HepG2 (cell line): ENCODE data around the gene ARMH2. TPM values are rescaled to one million over a fixed set of nuclear protein-coding genes. Genes with fewer than 3 reads are reported as not detected.

ENCODE experiments used
- ATF7 ChIP-seq, 2 experiments: fragments of 450-650 bp in 1 of 2; sonication (generic) in 1 of 2; formaldehyde crosslinking in 1 of 2; IDR thresholded peaks; 2 replicates each; pipeline versions ENCODE4 v1.4.0 to v1.6.1; 2016 to 2020; ENCODE audit warnings: antibody characterized with exemption in 1 of 2, mild to moderate bottlenecking in 1 of 2, missing genetic modification reagents in 1 of 2
- CREB1 ChIP-seq, 2 experiments: fragments of 450-650 bp in 1 of 2; IDR thresholded peaks; 2 replicates each; pipeline ENCODE4 v1.6.1; 2016 to 2017; ENCODE audit warnings: control low read depth in 1 of 2, mild to moderate bottlenecking in 1 of 2, missing compliant biosample characterization in 1 of 2, missing genetic modification characterization in 1 of 2
- NR3C1 ChIP-seq: sonication (generic); formaldehyde crosslinking; IDR thresholded peaks from 2 replicates; pipeline ENCODE4 v1.4.0; 2020; ENCODE audit warnings: missing genetic modification reagents
- PRPF4 ChIP-seq: fragments of 200-400 bp; formaldehyde crosslinking; IDR thresholded peaks from 2 replicates; pipeline ENCODE4 v1.6.1; 2016; ENCODE audit warnings: low read length, low read depth; ENCODE audit not compliant: poor library complexity, severe bottlenecking
- ZKSCAN5 ChIP-seq: sonication (generic); formaldehyde crosslinking; IDR thresholded peaks from 2 replicates; pipeline ENCODE4 v1.5.1; 2020; ENCODE audit warnings: mild to moderate bottlenecking, missing genetic modification reagents
- polyA plus RNA-seq, 8 experiments: library from polyadenylated mRNA; depleted of rRNA in 3 of 8; stranded (reverse) in 7 of 8; unstranded in 1 of 8; fragments of >200 nt; fragmentation: Illumina TruSeq in 4 of 8; extraction: Trizol in 4 of 8; gene quantifications; 2 replicates each; pipeline versions ENCODE4 v1.2.1 to v1.2.3, GENCODE V29; 2011 to 2016; ENCODE audit warnings: low read depth in 4 of 8, missing spikeins in 1 of 8, mixed read lengths in 1 of 8; ENCODE audit not compliant: insufficient read depth in 1 of 8
- total RNA-seq, 5 experiments: library from RNA; depleted of rRNA; stranded (reverse); fragments of >200 nt; fragmentation: Illumina TruSeq; extraction: Trizol; gene quantifications; 2 replicates each; pipeline ENCODE4 v1.2.3, GENCODE V29; 2016; ENCODE audit warnings: low read depth in 1 of 5
- TF ChIP-seq, protein P1 (sequence below), 2 experiments: sonication (generic) in 1 of 2; formaldehyde crosslinking in 1 of 2; IDR thresholded peaks; 2 replicates each; pipeline versions ENCODE4 v1.6.1 to v1.9.0; 2014 to 2022; ENCODE audit warnings: antibody characterized with exemption in 1 of 2, borderline replicate concordance in 1 of 2, inconsistent platforms in 1 of 2, low read depth in 1 of 2, missing genetic modification reagents in 1 of 2
- TF ChIP-seq, protein P2 (sequence below): sonication (generic); formaldehyde crosslinking; conservative IDR thresholded peaks from 2 replicates; pipeline ENCODE4 v1.8.0; 2022; ENCODE audit warnings: low read depth, missing genetic modification reagents
- TF ChIP-seq, protein P3 (sequence below): sonication (generic); formaldehyde crosslinking; conservative IDR thresholded peaks from 2 replicates; pipeline ENCODE4 v1.4.0; 2020; ENCODE audit warnings: mild to moderate bottlenecking, missing genetic modification reagents, moderate library complexity
- TF ChIP-seq, protein P4 (sequence below): sonication (generic); formaldehyde crosslinking; IDR thresholded peaks from 2 replicates; pipeline ENCODE4 v1.5.0; 2020; ENCODE audit warnings: mild to moderate bottlenecking, missing genetic modification reagents
- TF ChIP-seq, protein P5 (sequence below): sonication (generic); formaldehyde crosslinking; IDR thresholded peaks from 2 replicates; pipeline ENCODE4 v1.8.1; 2023; ENCODE audit warnings: missing genetic modification reagents, inconsistent platforms, borderline replicate concordance

The ARMH2 gene
- total and polyA plus RNA-seq, 2 of the 13 experiments (the other 11 are each of a cell fraction or from before 2014, with no cell fraction given) = not detected

DNA sequence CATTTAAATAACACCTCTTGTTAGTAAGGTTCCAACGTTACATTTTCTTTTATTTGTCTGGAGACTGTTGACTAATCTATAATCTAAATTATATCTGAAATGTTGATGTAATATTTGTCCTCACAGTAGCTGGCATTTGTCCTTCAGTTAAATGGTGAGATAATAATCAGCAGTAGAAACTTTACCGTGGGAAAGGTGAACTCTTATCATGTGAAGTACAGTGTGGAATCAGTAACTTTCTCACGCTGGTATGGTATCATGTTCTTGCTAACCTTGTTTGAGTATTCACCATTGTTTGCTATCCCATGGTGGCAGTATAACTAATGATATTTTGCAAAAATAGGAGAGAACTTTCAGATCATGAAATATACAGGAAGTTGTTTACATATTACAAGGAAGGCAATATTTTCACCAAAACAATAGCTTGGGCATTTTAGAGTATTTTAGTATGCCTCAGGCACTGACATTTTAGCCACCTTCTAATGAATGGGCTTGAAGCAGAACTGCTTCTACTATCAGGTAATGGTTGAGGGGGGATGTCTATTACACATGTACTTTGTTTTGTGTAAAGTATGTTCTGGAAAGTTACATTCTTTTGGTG is 19.2 kb downstream of the ARMH2 start (continued):
- TF ChIP-seq ATF7 (IDR thresholded peaks at IDR 0.05) (no peak), ATF7 (CRISPR knock-in tag; IDR thresholded peaks at IDR 0.05) (no peak), PRPF4 (no peak), CREB1 (IDR thresholded peaks at IDR 0.05) (no peak), CREB1 (CRISPR knock-in tag; IDR thresholded peaks at IDR 0.05) (peak; percentile 35; the same call in 1 of the 2 replicates), NR3C1 (CRISPR knock-in tag) (no peak), ZKSCAN5 (CRISPR knock-in tag) (no peak)
- TF ChIP-seq, protein P1, sequence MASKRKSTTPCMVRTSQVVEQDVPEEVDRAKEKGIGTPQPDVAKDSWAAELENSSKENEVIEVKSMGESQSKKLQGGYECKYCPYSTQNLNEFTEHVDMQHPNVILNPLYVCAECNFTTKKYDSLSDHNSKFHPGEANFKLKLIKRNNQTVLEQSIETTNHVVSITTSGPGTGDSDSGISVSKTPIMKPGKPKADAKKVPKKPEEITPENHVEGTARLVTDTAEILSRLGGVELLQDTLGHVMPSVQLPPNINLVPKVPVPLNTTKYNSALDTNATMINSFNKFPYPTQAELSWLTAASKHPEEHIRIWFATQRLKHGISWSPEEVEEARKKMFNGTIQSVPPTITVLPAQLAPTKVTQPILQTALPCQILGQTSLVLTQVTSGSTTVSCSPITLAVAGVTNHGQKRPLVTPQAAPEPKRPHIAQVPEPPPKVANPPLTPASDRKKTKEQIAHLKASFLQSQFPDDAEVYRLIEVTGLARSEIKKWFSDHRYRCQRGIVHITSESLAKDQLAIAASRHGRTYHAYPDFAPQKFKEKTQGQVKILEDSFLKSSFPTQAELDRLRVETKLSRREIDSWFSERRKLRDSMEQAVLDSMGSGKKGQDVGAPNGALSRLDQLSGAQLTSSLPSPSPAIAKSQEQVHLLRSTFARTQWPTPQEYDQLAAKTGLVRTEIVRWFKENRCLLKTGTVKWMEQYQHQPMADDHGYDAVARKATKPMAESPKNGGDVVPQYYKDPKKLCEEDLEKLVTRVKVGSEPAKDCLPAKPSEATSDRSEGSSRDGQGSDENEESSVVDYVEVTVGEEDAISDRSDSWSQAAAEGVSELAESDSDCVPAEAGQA (IDR thresholded peaks at IDR 0.05; ENCODE audit: low read depth) = no peak
- TF ChIP-seq, protein P1 (CRISPR knock-in tag; IDR thresholded peaks at IDR 0.05; ENCODE audit: borderline replicate concordance) = no peak
- TF ChIP-seq, protein P2, sequence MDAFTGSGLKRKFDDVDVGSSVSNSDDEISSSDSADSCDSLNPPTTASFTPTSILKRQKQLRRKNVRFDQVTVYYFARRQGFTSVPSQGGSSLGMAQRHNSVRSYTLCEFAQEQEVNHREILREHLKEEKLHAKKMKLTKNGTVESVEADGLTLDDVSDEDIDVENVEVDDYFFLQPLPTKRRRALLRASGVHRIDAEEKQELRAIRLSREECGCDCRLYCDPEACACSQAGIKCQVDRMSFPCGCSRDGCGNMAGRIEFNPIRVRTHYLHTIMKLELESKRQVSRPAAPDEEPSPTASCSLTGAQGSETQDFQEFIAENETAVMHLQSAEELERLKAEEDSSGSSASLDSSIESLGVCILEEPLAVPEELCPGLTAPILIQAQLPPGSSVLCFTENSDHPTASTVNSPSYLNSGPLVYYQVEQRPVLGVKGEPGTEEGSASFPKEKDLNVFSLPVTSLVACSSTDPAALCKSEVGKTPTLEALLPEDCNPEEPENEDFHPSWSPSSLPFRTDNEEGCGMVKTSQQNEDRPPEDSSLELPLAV = no peak
- TF ChIP-seq, protein P3, sequence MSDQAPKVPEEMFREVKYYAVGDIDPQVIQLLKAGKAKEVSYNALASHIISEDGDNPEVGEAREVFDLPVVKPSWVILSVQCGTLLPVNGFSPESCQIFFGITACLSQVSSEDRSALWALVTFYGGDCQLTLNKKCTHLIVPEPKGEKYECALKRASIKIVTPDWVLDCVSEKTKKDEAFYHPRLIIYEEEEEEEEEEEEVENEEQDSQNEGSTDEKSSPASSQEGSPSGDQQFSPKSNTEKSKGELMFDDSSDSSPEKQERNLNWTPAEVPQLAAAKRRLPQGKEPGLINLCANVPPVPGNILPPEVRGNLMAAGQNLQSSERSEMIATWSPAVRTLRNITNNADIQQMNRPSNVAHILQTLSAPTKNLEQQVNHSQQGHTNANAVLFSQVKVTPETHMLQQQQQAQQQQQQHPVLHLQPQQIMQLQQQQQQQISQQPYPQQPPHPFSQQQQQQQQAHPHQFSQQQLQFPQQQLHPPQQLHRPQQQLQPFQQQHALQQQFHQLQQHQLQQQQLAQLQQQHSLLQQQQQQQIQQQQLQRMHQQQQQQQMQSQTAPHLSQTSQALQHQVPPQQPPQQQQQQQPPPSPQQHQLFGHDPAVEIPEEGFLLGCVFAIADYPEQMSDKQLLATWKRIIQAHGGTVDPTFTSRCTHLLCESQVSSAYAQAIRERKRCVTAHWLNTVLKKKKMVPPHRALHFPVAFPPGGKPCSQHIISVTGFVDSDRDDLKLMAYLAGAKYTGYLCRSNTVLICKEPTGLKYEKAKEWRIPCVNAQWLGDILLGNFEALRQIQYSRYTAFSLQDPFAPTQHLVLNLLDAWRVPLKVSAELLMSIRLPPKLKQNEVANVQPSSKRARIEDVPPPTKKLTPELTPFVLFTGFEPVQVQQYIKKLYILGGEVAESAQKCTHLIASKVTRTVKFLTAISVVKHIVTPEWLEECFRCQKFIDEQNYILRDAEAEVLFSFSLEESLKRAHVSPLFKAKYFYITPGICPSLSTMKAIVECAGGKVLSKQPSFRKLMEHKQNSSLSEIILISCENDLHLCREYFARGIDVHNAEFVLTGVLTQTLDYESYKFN (CRISPR knock-in tag) = peak; percentile 46
- TF ChIP-seq, protein P4, sequence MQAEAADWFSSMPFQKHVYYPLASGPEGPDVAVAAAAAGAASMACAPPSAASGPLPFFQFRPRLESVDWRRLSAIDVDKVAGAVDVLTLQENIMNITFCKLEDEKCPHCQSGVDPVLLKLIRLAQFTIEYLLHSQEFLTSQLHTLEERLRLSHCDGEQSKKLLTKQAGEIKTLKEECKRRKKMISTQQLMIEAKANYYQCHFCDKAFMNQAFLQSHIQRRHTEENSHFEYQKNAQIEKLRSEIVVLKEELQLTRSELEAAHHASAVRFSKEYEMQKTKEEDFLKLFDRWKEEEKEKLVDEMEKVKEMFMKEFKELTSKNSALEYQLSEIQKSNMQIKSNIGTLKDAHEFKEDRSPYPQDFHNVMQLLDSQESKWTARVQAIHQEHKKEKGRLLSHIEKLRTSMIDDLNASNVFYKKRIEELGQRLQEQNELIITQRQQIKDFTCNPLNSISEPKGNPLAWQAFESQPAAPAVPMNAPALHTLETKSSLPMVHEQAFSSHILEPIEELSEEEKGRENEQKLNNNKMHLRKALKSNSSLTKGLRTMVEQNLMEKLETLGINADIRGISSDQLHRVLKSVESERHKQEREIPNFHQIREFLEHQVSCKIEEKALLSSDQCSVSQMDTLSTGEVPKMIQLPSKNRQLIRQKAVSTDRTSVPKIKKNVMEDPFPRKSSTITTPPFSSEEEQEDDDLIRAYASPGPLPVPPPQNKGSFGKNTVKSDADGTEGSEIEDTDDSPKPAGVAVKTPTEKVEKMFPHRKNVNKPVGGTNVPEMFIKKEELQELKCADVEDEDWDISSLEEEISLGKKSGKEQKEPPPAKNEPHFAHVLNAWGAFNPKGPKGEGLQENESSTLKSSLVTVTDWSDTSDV = no peak
- TF ChIP-seq, protein P5, sequence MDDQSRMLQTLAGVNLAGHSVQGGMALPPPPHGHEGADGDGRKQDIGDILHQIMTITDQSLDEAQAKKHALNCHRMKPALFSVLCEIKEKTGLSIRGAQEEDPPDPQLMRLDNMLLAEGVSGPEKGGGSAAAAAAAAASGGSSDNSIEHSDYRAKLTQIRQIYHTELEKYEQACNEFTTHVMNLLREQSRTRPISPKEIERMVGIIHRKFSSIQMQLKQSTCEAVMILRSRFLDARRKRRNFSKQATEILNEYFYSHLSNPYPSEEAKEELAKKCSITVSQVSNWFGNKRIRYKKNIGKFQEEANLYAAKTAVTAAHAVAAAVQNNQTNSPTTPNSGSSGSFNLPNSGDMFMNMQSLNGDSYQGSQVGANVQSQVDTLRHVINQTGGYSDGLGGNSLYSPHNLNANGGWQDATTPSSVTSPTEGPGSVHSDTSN (CRISPR knock-in tag) = no peak
